Nephron (organoid): Measurements from ENCODE around the gene ZNF730.
"Not testable (repeated sequence)": the region's sequence is repeated elsewhere in the genome, so short reads cannot be mapped to it uniquely, and the experiment has no call there.

Experiments used
- H3K27ac Mint-ChIP-seq, 3 experiments: 2 replicates each; pipeline ENCODE4 v1.8.0; 2020; ENCODE audit warnings: mixed read lengths in 3 of 3, mild to moderate bottlenecking in 2 of 3, moderate library complexity in 1 of 3
- H3K27me3 Mint-ChIP-seq: 2 replicates; pipeline ENCODE4 v1.8.0; 2021; ENCODE audit warnings: low read depth, mild to moderate bottlenecking, moderate library complexity, mixed read lengths
- H3K36me3 Mint-ChIP-seq: 2 replicates; pipeline ENCODE4 v1.8.0; 2020; ENCODE audit warnings: low read depth, mixed read lengths
- H3K4me1 Mint-ChIP-seq: 2 replicates; pipeline ENCODE4 v1.8.0; 2020; ENCODE audit warnings: mixed read lengths
- H3K4me3 Mint-ChIP-seq, 3 experiments: 2 replicates each; pipeline ENCODE4 v1.8.0; 2020; ENCODE audit warnings: mild to moderate bottlenecking in 3 of 3, mixed read lengths in 3 of 3, moderate library complexity in 2 of 3
- H3K9me3 Mint-ChIP-seq: 2 replicates; pipeline ENCODE4 v1.8.0; 2020; ENCODE audit warnings: mixed read lengths
- CTCF ChIP-seq, 3 experiments: fragments of 200-600 bp; sonication (generic); IDR thresholded peaks; one replicate each; pipeline ENCODE4 v1.5.0; 2021; ENCODE audit warnings: antibody characterized with exemption in 3 of 3; ENCODE audit not compliant: unreplicated experiment in 3 of 3

ZNF730 gene

GRCh38 chr19:23145617-23146415, 29.0 kb downstream of the ZNF730 start:
- Mint-ChIP-seq H3K4me3 (no peak overlapping the region), H3K27ac (no peak overlapping the region), H3K36me3 (peaks cover 74% of the 10 kb centered on the region), H3K27me3 (no peaks in the 10 kb centered on the region), H3K9me3 (peaks cover 53% of the 10 kb centered on the region), H3K4me1 (no peaks in the 10 kb centered on the region)
- TF ChIP-seq CTCF (IDR thresholded peaks at IDR 0.05; ENCODE audit: unreplicated experiment in 3 of 3): no peak

GRCh38 chr19:23160766-23161165, 43.9 kb downstream of the ZNF730 start:
- Mint-ChIP-seq H3K27ac (no peak overlapping the region), H3K4me3 (no peak overlapping the region), H3K9me3 (peaks cover 47% of the 10 kb centered on the region), H3K27me3 (no peaks in the 10 kb centered on the region), H3K4me1 (no peaks in the 10 kb centered on the region), H3K36me3 (peaks cover 9% of the 10 kb centered on the region)
- TF ChIP-seq CTCF (IDR thresholded peaks at IDR 0.05; ENCODE audit: unreplicated experiment in 3 of 3): no peak

- H3K4me3 Mint-ChIP-seq, H3K27ac Mint-ChIP-seq, H3K36me3 Mint-ChIP-seq, H3K27me3 Mint-ChIP-seq, H3K4me1 Mint-ChIP-seq: not testable (repeated sequence)
- peaks cover 28% of the 10 kb centered on the region for H3K9me3 Mint-ChIP-seq
These were observed 51.5 kb downstream of the ZNF730 start for GRCh38 chr19:23168286-23168685.

GRCh38 chr19:23183251-23183650, 66.4 kb downstream of the ZNF730 start:
- H3K36me3 Mint-ChIP-seq: no peaks in the 10 kb centered on the region
- TF ChIP-seq CTCF (IDR thresholded peaks at IDR 0.05; ENCODE audit: unreplicated experiment in 3 of 3): no peak
- no peak overlapping the region for H3K4me3 Mint-ChIP-seq
- peaks cover 80% of the 10 kb centered on the region for H3K9me3 Mint-ChIP-seq
- H3K27ac Mint-ChIP-seq: no peak overlapping the region
- H3K4me1 Mint-ChIP-seq: no peaks in the 10 kb centered on the region
- no peaks in the 10 kb centered on the region for H3K27me3 Mint-ChIP-seq

- no peak for TF ChIP-seq CTCF (IDR thresholded peaks at IDR 0.05; ENCODE audit: unreplicated experiment in 3 of 3)
- Mint-ChIP-seq H3K27ac (no peak overlapping the region), H3K4me1 (no peaks in the 10 kb centered on the region), H3K27me3 (no peaks in the 10 kb centered on the region), H3K36me3 (no peaks in the 10 kb centered on the region), H3K9me3 (peaks cover 39% of the 10 kb centered on the region), H3K4me3 (no peak overlapping the region)
These were observed 73.5 kb downstream of the ZNF730 start for GRCh38 chr19:23190341-23190740.
